H1 (cell line): ENCODE results near the gene TRMT6. TPM values are rescaled to one million over a fixed set of nuclear protein-coding genes. Genes with fewer than 3 reads are reported as not detected.

Experiments
- CTCF ChIA-PET: fragments of 300-600 bp; sonication (Branson Sonifier 250); formaldehyde crosslinking; loops from one replicate; lab custom pipeline; 2021; ENCODE audit not compliant: partially characterized antibody; lab: Charles Lee
- POLR2A ChIA-PET: fragments of 300-600 bp; sonication (Branson Sonifier 250); formaldehyde crosslinking; loops from one replicate; lab custom pipeline; 2021; ENCODE audit warnings: inconsistent platforms; ENCODE audit not compliant: partially characterized antibody; lab: Charles Lee
- DNase-seq, 2 experiments: peaks; one replicate each; pipeline versions ENCODE4 v3.0.0 to v3.0.0-alpha.2; 2010 to 2022; ENCODE audit warnings: low spot score in 2 of 2, low read depth in 1 of 2, mixed read lengths in 1 of 2
- FAIRE-seq: peaks from 2 replicates; lab custom pipeline; 2011; peaks lifted over from hg19 to GRCh38; lab: Jason Lieb, UNC
- H2AFZ ChIP-seq: 2 replicates; pipeline ENCODE4 v1.8.1; 2012; ENCODE audit warnings: low read length, inconsistent platforms
- H2AK5ac ChIP-seq: 2 replicates; pipeline ENCODE4 v1.6.1; 2013; ENCODE audit warnings: low read depth, low read length
- H2BK120ac ChIP-seq: replicated peaks from 2 replicates; pipeline ENCODE3; 2013; ENCODE audit warnings: low read depth, low read length, inconsistent platforms
- H2BK12ac ChIP-seq: 2 replicates; pipeline ENCODE4 v1.6.1; 2013; ENCODE audit warnings: low read depth, low read length
- H2BK15ac ChIP-seq: 2 replicates; pipeline ENCODE4 v1.6.1; 2013; ENCODE audit warnings: low read length
- H2BK20ac ChIP-seq: 2 replicates; pipeline ENCODE4 v1.6.1; 2013; ENCODE audit warnings: low read length
- H2BK5ac ChIP-seq: 2 replicates; pipeline ENCODE4 v1.6.1; 2013; ENCODE audit warnings: low read depth, low read length
- H3K14ac ChIP-seq: 2 replicates; pipeline ENCODE4 v1.6.1; 2013; ENCODE audit warnings: inconsistent platforms; ENCODE audit not compliant: insufficient read length
- H3K18ac ChIP-seq: 2 replicates; pipeline ENCODE4 v1.6.1; 2013; ENCODE audit warnings: low read length; ENCODE audit errors: extremely low read depth
- H3K23ac ChIP-seq: 2 replicates; pipeline ENCODE4 v1.6.1; 2013; ENCODE audit warnings: inconsistent platforms; ENCODE audit not compliant: insufficient read length
- H3K23me2 ChIP-seq: 2 replicates; pipeline ENCODE4 v1.6.1; 2013; ENCODE audit warnings: low read depth, low read length
- H3K27ac ChIP-seq: 2 replicates; pipeline ENCODE4 v1.6.1; 2011; ENCODE audit warnings: low read depth, low read length, inconsistent platforms
- H3K27me3 ChIP-seq, 4 experiments: replicated peaks in 1 of 4; 1 replicate in 1 of 4; 2 replicates in 3 of 4; pipeline versions ENCODE4 v1.6.1 to v1.8.1; 2011 to 2013; ENCODE audit warnings: low read length in 3 of 4, mild to moderate bottlenecking in 3 of 4, inconsistent platforms in 2 of 4, mixed read lengths in 2 of 4, moderate library complexity in 1 of 4; ENCODE audit not compliant: control insufficient read depth in 3 of 4, insufficient read depth in 3 of 4; ENCODE audit errors: extremely low read depth in 1 of 4
- H3K36me3 ChIP-seq, 4 experiments: 2 replicates each; pipeline versions ENCODE4 v1.6.1 to v1.8.1; 2011 to 2013; ENCODE audit warnings: mild to moderate bottlenecking in 4 of 4, low read length in 3 of 4, moderate library complexity in 2 of 4, control low read depth in 1 of 4, inconsistent platforms in 1 of 4; ENCODE audit not compliant: insufficient read depth in 4 of 4, control insufficient read depth in 2 of 4
- H3K4ac ChIP-seq: replicated peaks from 2 replicates; pipeline ENCODE3; 2013; ENCODE audit warnings: low read length, low read depth, mixed read lengths, inconsistent platforms; ENCODE audit not compliant: insufficient read length
- H3K4me1 ChIP-seq, 4 experiments: replicated peaks in 1 of 4; 1 replicate in 1 of 4; 2 replicates in 3 of 4; pipeline versions ENCODE4 v1.6.1 to v1.8.1; 2011 to 2013; ENCODE audit warnings: low read length in 3 of 4, inconsistent platforms in 2 of 4, mixed read lengths in 1 of 4; ENCODE audit not compliant: insufficient read depth in 4 of 4, control insufficient read depth in 3 of 4
- H3K4me2 ChIP-seq, 2 experiments: 2 replicates each; pipeline versions ENCODE4 v1.6.1 to v1.8.1; 2011 to 2013; ENCODE audit warnings: low read depth in 2 of 2, low read length in 2 of 2, control low read depth in 1 of 2, inconsistent platforms in 1 of 2, mild to moderate bottlenecking in 1 of 2; ENCODE audit not compliant: insufficient read depth in 1 of 2
- H3K4me3 ChIP-seq, 4 experiments: fragments of 200-600, 300-600 bp in 1 of 4; sonication (generic), shearing (Covaris generic), sonication (Bioruptor Twin) in 1 of 4; 2 replicates each; pipeline versions ENCODE4 v1.5.1 to v1.8.1; 2011 to 2016; ENCODE audit warnings: low read length in 4 of 4, low read depth in 3 of 4, control low read depth in 2 of 4, inconsistent platforms in 2 of 4, mild to moderate bottlenecking in 2 of 4, mixed read lengths in 1 of 4, moderate library complexity in 1 of 4; ENCODE audit not compliant: insufficient read depth in 2 of 4; ENCODE audit errors: extremely low read depth in 1 of 4
- H3K56ac ChIP-seq: replicated peaks from 2 replicates; pipeline ENCODE3; 2013; ENCODE audit warnings: low read depth, mild to moderate bottlenecking, mixed read lengths, low read length, inconsistent platforms; ENCODE audit not compliant: insufficient read length
- H3K79me1 ChIP-seq: 2 replicates; pipeline ENCODE4 v1.6.1; 2013; ENCODE audit warnings: low read depth, low read length, control low read depth
- H3K79me2 ChIP-seq, 2 experiments: 2 replicates each; pipeline versions ENCODE4 v1.6.1 to v1.8.1; 2012 to 2013; ENCODE audit warnings: low read length in 2 of 2, mild to moderate bottlenecking in 2 of 2, inconsistent platforms in 1 of 2; ENCODE audit not compliant: insufficient read depth in 2 of 2, control insufficient read depth in 1 of 2
- H3K9ac ChIP-seq, 4 experiments: replicated peaks in 1 of 4; 1 replicate in 1 of 4; 2 replicates in 3 of 4; pipeline versions ENCODE4 v1.6.1 to v1.8.1; 2011 to 2013; ENCODE audit warnings: low read depth in 3 of 4, low read length in 3 of 4, control low read depth in 2 of 4, mild to moderate bottlenecking in 2 of 4, moderate library complexity in 2 of 4, inconsistent platforms in 1 of 4; ENCODE audit errors: extremely low read depth in 1 of 4
- H3K9me3 ChIP-seq, 2 experiments: 2 replicates each; pipeline versions ENCODE4 v1.6.1 to v1.8.1; 2012 to 2013; ENCODE audit warnings: mild to moderate bottlenecking in 2 of 2, moderate library complexity in 2 of 2, control low read depth in 1 of 2, inconsistent platforms in 1 of 2, low read depth in 1 of 2, low read length in 1 of 2, mixed read lengths in 1 of 2; ENCODE audit not compliant: insufficient read depth in 2 of 2
- H4K20me1 ChIP-seq, 2 experiments: replicated peaks in 1 of 2; 2 replicates each; pipeline versions ENCODE3 to v1.8.1; 2011 to 2013; ENCODE audit warnings: inconsistent platforms in 2 of 2, low read length in 2 of 2, mild to moderate bottlenecking in 1 of 2; ENCODE audit not compliant: insufficient read depth in 2 of 2, control insufficient read depth in 1 of 2
- H4K5ac ChIP-seq: 2 replicates; pipeline ENCODE4 v1.6.1; 2013; ENCODE audit warnings: low read length, low read depth, mixed read lengths, inconsistent platforms; ENCODE audit not compliant: insufficient read length
- H4K8ac ChIP-seq: 2 replicates; pipeline ENCODE4 v1.8.0; 2013; ENCODE audit warnings: mild to moderate bottlenecking, moderate library complexity, low read length, inconsistent platforms; ENCODE audit not compliant: insufficient read depth; ENCODE audit errors: extremely low read depth
- H4K91ac ChIP-seq: replicated peaks from 2 replicates; pipeline ENCODE3; 2013; ENCODE audit warnings: low read length, mixed read lengths, inconsistent platforms; ENCODE audit not compliant: insufficient read length
- CEBPB ChIP-seq: IDR thresholded peaks from 2 replicates; pipeline ENCODE4 v1.6.1; 2012; ENCODE audit warnings: low read depth, low read length
- CREB1 ChIP-seq: IDR thresholded peaks from 2 replicates; pipeline ENCODE4 v1.6.1; 2012; ENCODE audit warnings: inconsistent platforms
- EGR1 ChIP-seq: IDR thresholded peaks from 2 replicates; pipeline ENCODE4 v1.6.1; 2011; ENCODE audit warnings: low read depth, low read length, borderline replicate concordance
- POLR2A ChIP-seq, 2 experiments: IDR thresholded peaks; 1 replicate in 1 of 2; 2 replicates in 1 of 2; pipeline ENCODE4 v1.6.1; 2011; ENCODE audit warnings: low read depth in 2 of 2, low read length in 2 of 2, mild to moderate bottlenecking in 2 of 2; ENCODE audit errors: control extremely low read depth in 1 of 2
- SIN3A ChIP-seq, 2 experiments: IDR thresholded peaks in 1 of 2; conservative IDR thresholded peaks in 1 of 2; 2 replicates each; pipeline ENCODE4 v1.6.1; 2011 to 2012; ENCODE audit warnings: low read length in 2 of 2, improper control_type of control experiment in 1 of 2, low read depth in 1 of 2, mild to moderate bottlenecking in 1 of 2
- TEAD4 ChIP-seq: IDR thresholded peaks from 2 replicates; pipeline ENCODE4 v1.6.1; 2012; ENCODE audit warnings: low read depth, low read length, inconsistent platforms, mixed read lengths
- WGBS, 2 experiments: shearing (Covaris generic) in 1 of 2; methylation state at CpG; one replicate each; pipeline versions ENCODE4 v1.1.6 to v1.1.7; 2013 to 2015; ENCODE audit warnings: low lambda C conversion rate in 2 of 2, mixed read lengths in 2 of 2, inconsistent platforms in 1 of 2, low coverage in 1 of 2, missing lambda C conversion rate in 1 of 2; ENCODE audit not compliant: insufficient replicate concordance in 2 of 2, insufficient coverage in 1 of 2, insufficient read length in 1 of 2; ENCODE audit errors: extremely low coverage in 1 of 2, missing lambda C conversion rate in 1 of 2; 5-methylcytosine and 5-hydroxymethylcytosine counted together
- polyA plus RNA-seq, 7 experiments: library from polyadenylated mRNA; depleted of rRNA in 3 of 7; stranded (reverse) in 5 of 7; unstranded in 2 of 7; fragments of >200 nt in 5 of 7; fragments of 200-250 nt in 2 of 7; gene quantifications; 1 replicate in 5 of 7; 2 replicates in 1 of 7; 4 replicates in 1 of 7; pipeline versions ENCODE4 v1.2.1 to v1.2.3, GENCODE V29; 2011 to 2013; ENCODE audit warnings: missing spikeins in 2 of 7, mixed read lengths in 2 of 7
- total RNA-seq: library from RNA; stranded (reverse); fragmentation: NEBNext Ultra II Directional; extraction: Animal tissue kit (Norgen Biotek cat#: 25700); gene quantifications from 2 replicates; pipeline ENCODE4 v1.2.1, GENCODE V29; 2021
- TF ChIP-seq, protein P1 (sequence below): IDR thresholded peaks from 2 replicates; pipeline ENCODE4 v1.6.1; 2012; ENCODE audit warnings: low read length, inconsistent platforms

TRMT6 gene
- total and polyA plus RNA-seq, 2 of the 8 experiments (the other 6 are each of a cell fraction or from before 2014, with no cell fraction given): 6.9 to 23.3 TPM

DNA sequence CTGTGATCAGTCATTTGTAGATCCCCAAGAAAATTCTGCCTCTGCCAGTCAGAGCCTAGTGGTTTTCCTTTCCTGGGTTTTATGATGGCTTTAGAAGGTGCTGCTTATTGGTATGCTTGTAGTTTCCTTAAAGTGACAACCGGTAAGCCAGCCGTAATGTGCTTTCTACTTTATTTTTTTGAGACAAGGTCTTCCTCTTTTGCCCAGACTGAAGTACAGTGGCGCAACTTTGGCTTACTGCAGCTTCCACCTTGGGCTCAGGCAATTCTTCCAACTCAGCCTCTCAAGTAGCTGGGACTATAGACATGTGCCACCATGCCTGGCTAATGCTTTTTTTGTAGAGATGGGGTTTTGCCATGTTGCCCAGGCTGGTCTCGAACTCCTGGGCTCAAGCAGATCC, 23.6 kb upstream of the TRMT6 start:
- Histone ChIP-seq H4K91ac (no peak overlapping the region), H2BK120ac (no peak overlapping the region), H2BK20ac (no peak overlapping the region), H3K9ac (no peak overlapping the region), H3K79me1 (no peaks in the 10 kb centered on the region), H3K4me3 (no peak overlapping the region), H3K56ac (no peak overlapping the region), H2BK15ac (no peak overlapping the region), H2BK12ac (no peak overlapping the region), H3K23ac (no peak overlapping the region), H3K14ac (no peak overlapping the region), H3K27me3 (peaks cover 9 to 34% (median 20%) of the 10 kb centered on the region in 4 experiments), H3K23me2 (no peaks in the 10 kb centered on the region), H3K79me2 (no peaks in the 10 kb centered on the region), H3K9me3 (no peaks in the 10 kb centered on the region), H3K4ac (no peak overlapping the region), H2AFZ (no peak overlapping the region), H4K5ac (no peak overlapping the region), H2AK5ac (no peak overlapping the region), H3K18ac (no peak overlapping the region), H3K27ac (no peak overlapping the region), H3K4me1 (peaks cover 0 to 14% (median 4%) of the 10 kb centered on the region in 4 experiments; a peak in 2 of 7 replicates), H4K20me1 (peaks cover 14 to 28% of the 10 kb centered on the region in 2 experiments), H3K4me2 (no peak overlapping the region), H3K36me3 (peaks cover 6 to 40% (median 26%) of the 10 kb centered on the region in 4 experiments), H4K8ac (no peak overlapping the region), H2BK5ac (no peak overlapping the region)
- TF ChIP-seq CREB1: no peak
- TF ChIP-seq, protein P1, sequence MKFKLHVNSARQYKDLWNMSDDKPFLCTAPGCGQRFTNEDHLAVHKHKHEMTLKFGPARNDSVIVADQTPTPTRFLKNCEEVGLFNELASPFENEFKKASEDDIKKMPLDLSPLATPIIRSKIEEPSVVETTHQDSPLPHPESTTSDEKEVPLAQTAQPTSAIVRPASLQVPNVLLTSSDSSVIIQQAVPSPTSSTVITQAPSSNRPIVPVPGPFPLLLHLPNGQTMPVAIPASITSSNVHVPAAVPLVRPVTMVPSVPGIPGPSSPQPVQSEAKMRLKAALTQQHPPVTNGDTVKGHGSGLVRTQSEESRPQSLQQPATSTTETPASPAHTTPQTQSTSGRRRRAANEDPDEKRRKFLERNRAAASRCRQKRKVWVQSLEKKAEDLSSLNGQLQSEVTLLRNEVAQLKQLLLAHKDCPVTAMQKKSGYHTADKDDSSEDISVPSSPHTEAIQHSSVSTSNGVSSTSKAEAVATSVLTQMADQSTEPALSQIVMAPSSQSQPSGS: no peak
- TF ChIP-seq SIN3A (conservative IDR thresholded peaks at IDR 0.05 in 1 of 2, IDR thresholded peaks at IDR 0.05 in 1 of 2; ENCODE audit: low read depth in 1 of 2, low read length in 2 of 2): no peak
- no peak for TF ChIP-seq EGR1
- no peak for TF ChIP-seq TEAD4
- TF ChIP-seq POLR2A (IDR thresholded peaks at IDR 0.05; ENCODE audit: control extremely low read depth in 1 of 2, low read depth in 2 of 2, low read length in 2 of 2): no peak
- no peak for TF ChIP-seq CEBPB
- DNase-seq: no peak
- POLR2A ChIA-PET: no interaction called here
- 95% methylated on average over 4 of the region's 4 CpGs; no CpG with 5 or more reads in 1 of the 2 experiments for WGBS, 2 experiments
- FAIRE-seq: no peak
- CTCF ChIA-PET: interaction anchor here (0.8 kb wide), 1 partner anchor 100 kb away, joined by 3 read pairs; no protein-coding TSS in a partner anchor
